GM08714 (cell line): ENCODE measurements around the gene ADAMTSL3.

Experiments used
- H3K4me3 ChIP-seq: fragments of 200-500 bp; sonication (Bioruptor generic); 2 replicates; pipeline ENCODE4 v1.5.1; 2014; ENCODE audit warnings: mild to moderate bottlenecking, low read length, inconsistent platforms
- ZNF274 ChIP-seq: IDR thresholded peaks from 2 replicates; pipeline ENCODE4 v1.6.1; 2012; ENCODE audit warnings: mild to moderate bottlenecking, low read depth, low read length

The ADAMTSL3 gene

GRCh38 chr15:83708328-83708727, 54.4 kb downstream of the ADAMTSL3 start:
- TF ChIP-seq ZNF274 = no peak
- no peak overlapping the region for H3K4me3 ChIP-seq

GRCh38 chr15:83709241-83709640, 55.3 kb downstream of the ADAMTSL3 start:
- no peak overlapping the region for H3K4me3 ChIP-seq
- TF ChIP-seq ZNF274 = no peak

GRCh38 chr15:83709811-83710210, 55.9 kb downstream of the ADAMTSL3 start:
- TF ChIP-seq ZNF274 = no peak
- no peak overlapping the region for H3K4me3 ChIP-seq

GRCh38 chr15:83710452-83710851, 56.5 kb downstream of the ADAMTSL3 start:
- no peak overlapping the region for H3K4me3 ChIP-seq
- TF ChIP-seq ZNF274 = no peak

GRCh38 chr15:83711236-83711635, 57.3 kb downstream of the ADAMTSL3 start:
- TF ChIP-seq ZNF274 = no peak
- no peak overlapping the region for H3K4me3 ChIP-seq

- no peak overlapping the region for H3K4me3 ChIP-seq
- TF ChIP-seq ZNF274 = no peak
Measured at GRCh38 chr15:83713242-83713641, 59.3 kb downstream of the ADAMTSL3 start.

GRCh38 chr15:83714939-83715628, 61.2 kb downstream of the ADAMTSL3 start:
- TF ChIP-seq ZNF274 = no peak

GRCh38 chr15:83716605-83717004, 62.7 kb downstream of the ADAMTSL3 start:
- TF ChIP-seq ZNF274 = no peak
- H3K4me3 ChIP-seq = no peak overlapping the region

More at GRCh38 chr15:83714939-83715628, 61.2 kb downstream of the ADAMTSL3 start:
- H3K4me3 ChIP-seq = no peak overlapping the region

GRCh38 chr15:83717010-83717409, 63.1 kb downstream of the ADAMTSL3 start:
- TF ChIP-seq ZNF274 = no peak
- no peak overlapping the region for H3K4me3 ChIP-seq

GRCh38 chr15:83720468-83720867, 66.5 kb downstream of the ADAMTSL3 start:
- TF ChIP-seq ZNF274 = no peak
- H3K4me3 ChIP-seq = no peak overlapping the region

- no peak for TF ChIP-seq ZNF274
- H3K4me3 ChIP-seq = no peak overlapping the region
Measured at GRCh38 chr15:83721031-83721430, 67.1 kb downstream of the ADAMTSL3 start.

- H3K4me3 ChIP-seq = no peak overlapping the region
- no peak for TF ChIP-seq ZNF274
Measured at GRCh38 chr15:83721981-83722380, 68.1 kb downstream of the ADAMTSL3 start.

GRCh38 chr15:83723216-83723615, 69.3 kb downstream of the ADAMTSL3 start:
- no peak for TF ChIP-seq ZNF274
- no peak overlapping the region for H3K4me3 ChIP-seq

- no peak overlapping the region for H3K4me3 ChIP-seq
- no peak for TF ChIP-seq ZNF274
Measured at GRCh38 chr15:83732196-83732595, 78.3 kb downstream of the ADAMTSL3 start.

GRCh38 chr15:83732770-83733169, 78.8 kb downstream of the ADAMTSL3 start:
- no peak overlapping the region for H3K4me3 ChIP-seq
- TF ChIP-seq ZNF274 = no peak

GRCh38 chr15:83733206-83733605, 79.3 kb downstream of the ADAMTSL3 start:
- H3K4me3 ChIP-seq = no peak overlapping the region
- no peak for TF ChIP-seq ZNF274
